ENCODE measurements around the gene SUPT5H. TPM values are rescaled to one million over a fixed set of nuclear protein-coding genes. Genes with fewer than 3 reads are reported as not detected.
A peak's percentile ranks its signal among the peaks of the same experiment; 100 is the strongest.

SUPT5H gene
- total RNA-seq, 1 donor, result 91.2 TPM

GRCh38 chr19:39470724-39471339 lies 25.4 kb downstream of the SUPT5H start:
- no peaks in the 10 kb centered on the region for H3K79me2 ChIP-seq (ENCODE audit: insufficient read depth, low read length)
- TF ChIP-seq CTCF (IDR thresholded peaks at IDR 0.05; ENCODE audit: extremely low read depth, low read depth, low read length), result no peak
- no peak overlapping the region for H3K4me3 ChIP-seq (ENCODE audit: insufficient read depth, low read length)
- peaks cover 21% of the 10 kb centered on the region for H4K20me1 ChIP-seq (ENCODE audit: insufficient read depth, low read length)
- no peak overlapping the region for H3K27ac ChIP-seq (ENCODE audit: low read depth, low read length)
- peaks cover 90% of the 10 kb centered on the region for H3K36me3 ChIP-seq (ENCODE audit: insufficient read depth, low read length)
- peak; percentile 78 for DNase-seq (ENCODE audit: insufficient read length, low spot score, missing footprints)
- no peak overlapping the region for H2AFZ ChIP-seq (ENCODE audit: low read length)
- H3K4me2 ChIP-seq (ENCODE audit: insufficient read depth, low read length), result no peak overlapping the region
- no peaks in the 10 kb centered on the region for H3K9me3 ChIP-seq (ENCODE audit: low read depth, low read length)
- H3K27me3 ChIP-seq (ENCODE audit: insufficient read depth, low read length), result no peaks in the 10 kb centered on the region
- H3K4me1 ChIP-seq (ENCODE audit: insufficient read depth, low read length), result no peaks in the 10 kb centered on the region

GRCh38 chr19:39471756-39472536 lies 26.6 kb downstream of the SUPT5H start:
- peaks cover 88% of the 10 kb centered on the region for H3K36me3 ChIP-seq (ENCODE audit: insufficient read depth, low read length)
- TF ChIP-seq CTCF (IDR thresholded peaks at IDR 0.05; ENCODE audit: extremely low read depth, low read depth, low read length), result no peak
- no peak for DNase-seq (ENCODE audit: insufficient read length, low spot score, missing footprints)

GRCh38 chr19:39472746-39473442 lies 27.5 kb downstream of the SUPT5H start:
- TF ChIP-seq CTCF (IDR thresholded peaks at IDR 0.05; ENCODE audit: extremely low read depth, low read depth, low read length), result no peak
- peaks cover 15% of the 10 kb centered on the region for H4K20me1 ChIP-seq (ENCODE audit: insufficient read depth, low read length)
- H3K27ac ChIP-seq (ENCODE audit: low read depth, low read length), result no peak overlapping the region

More at GRCh38 chr19:39471756-39472536, 26.6 kb downstream of the SUPT5H start:
- Histone ChIP-seq H3K27me3 (ENCODE audit: insufficient read depth, low read length) (no peaks in the 10 kb centered on the region), H3K9me3 (ENCODE audit: low read depth, low read length) (no peaks in the 10 kb centered on the region), H3K4me1 (ENCODE audit: insufficient read depth, low read length) (no peaks in the 10 kb centered on the region), H3K4me3 (ENCODE audit: insufficient read depth, low read length) (no peak overlapping the region), H3K4me2 (ENCODE audit: insufficient read depth, low read length) (no peak overlapping the region), H3K27ac (ENCODE audit: low read depth, low read length) (no peak overlapping the region), H4K20me1 (ENCODE audit: insufficient read depth, low read length) (peaks cover 15% of the 10 kb centered on the region), H3K79me2 (ENCODE audit: insufficient read depth, low read length) (no peaks in the 10 kb centered on the region), H2AFZ (ENCODE audit: low read length) (no peak overlapping the region)

More at GRCh38 chr19:39472746-39473442, 27.5 kb downstream of the SUPT5H start:
- Histone ChIP-seq H3K4me1 (ENCODE audit: insufficient read depth, low read length) (no peaks in the 10 kb centered on the region), H3K27me3 (ENCODE audit: insufficient read depth, low read length) (no peaks in the 10 kb centered on the region), H3K9me3 (ENCODE audit: low read depth, low read length) (no peaks in the 10 kb centered on the region), H3K79me2 (ENCODE audit: insufficient read depth, low read length) (no peaks in the 10 kb centered on the region), H3K4me2 (ENCODE audit: insufficient read depth, low read length) (no peak overlapping the region), H2AFZ (ENCODE audit: low read length) (no peak overlapping the region), H3K36me3 (ENCODE audit: insufficient read depth, low read length) (peaks cover 79% of the 10 kb centered on the region), H3K4me3 (ENCODE audit: insufficient read depth, low read length) (no peak overlapping the region)
- DNase-seq (ENCODE audit: insufficient read length, low spot score, missing footprints), result peak; percentile 52
